OCI-LY7 (cell line): ENCODE data around the gene ARHGAP31.

Experiments
- CTCF ChIP-seq: fragments of 200-600 bp; sonication (generic); conservative IDR thresholded peaks from 2 replicates; pipeline ENCODE4 v1.5.1; 2014; ENCODE audit warnings: mild to moderate bottlenecking, antibody characterized with exemption, low read length, moderate library complexity, mixed read lengths
- EZH2phosphoT487 ChIP-seq: fragments of 200-600 bp; sonication (generic); IDR thresholded peaks from 2 replicates; pipeline ENCODE4 v1.6.1; 2018; ENCODE audit warnings: low read depth, borderline replicate concordance, mild to moderate bottlenecking, mixed run types, antibody characterized with exemption, low read length, moderate library complexity, mixed read lengths

DNA sequence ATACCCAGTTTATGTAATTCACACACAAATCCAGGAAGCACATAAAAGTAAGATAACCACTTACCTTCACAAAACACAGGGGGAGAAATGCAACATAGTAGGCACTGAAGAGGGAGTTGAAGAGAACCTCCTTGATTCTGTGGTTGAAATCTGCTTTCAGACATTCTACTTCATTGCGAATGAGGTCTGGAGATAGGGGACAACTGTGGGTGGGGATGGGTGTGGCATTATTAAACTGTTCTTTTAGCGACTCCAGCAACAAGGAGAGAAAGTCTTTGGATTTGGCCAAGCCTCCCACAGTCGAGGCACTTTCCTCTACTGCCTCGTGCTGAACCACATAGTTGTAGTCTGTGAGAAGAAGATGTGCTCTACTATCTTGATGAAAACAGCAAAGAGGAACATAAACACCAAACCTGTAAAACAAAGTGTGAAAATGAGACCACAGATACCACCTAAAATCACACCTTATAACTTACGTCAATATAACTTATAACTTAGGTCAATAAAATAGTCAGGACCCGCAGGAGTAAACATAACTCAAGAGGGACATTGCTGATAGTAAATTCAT lies 143.6 kb downstream of the ARHGAP31 start:
- no peak for TF ChIP-seq CTCF
- no peak for TF ChIP-seq EZH2phosphoT487
